Urinary bladder (tissue), 4 donors: Measurements from ENCODE around the gene RHBG. TPM values are rescaled to one million over a fixed set of nuclear protein-coding genes. Genes with fewer than 3 reads are reported as not detected.
"Not testable (repeated sequence)": the region's sequence is repeated elsewhere in the genome, so short reads cannot be mapped to it uniquely, and the experiment has no call there.

ENCODE experiments used
- DNase-seq: peaks from one replicate; pipeline ENCODE4 v3.0.0-alpha.2; 2015; ENCODE audit errors: extremely low spot score
- H3K27ac ChIP-seq: one replicate; pipeline ENCODE4 v1.5.1; 2013; ENCODE audit warnings: low read depth, mild to moderate bottlenecking, moderate library complexity
- H3K36me3 ChIP-seq: one replicate; pipeline ENCODE4 v1.6.1; 2013; ENCODE audit warnings: mild to moderate bottlenecking, moderate library complexity; ENCODE audit not compliant: insufficient read depth
- H3K4me1 ChIP-seq: one replicate; pipeline ENCODE4 v1.6.1; 2013; ENCODE audit warnings: mild to moderate bottlenecking, moderate library complexity; ENCODE audit not compliant: insufficient read depth
- H3K4me3 ChIP-seq: one replicate; pipeline ENCODE4 v1.5.1; 2013; ENCODE audit warnings: low read depth, low read length
- WGBS: extraction: QIAGEN DNeasy Blood & Tissue Kit; methylation state at CpG from one replicate; pipeline ENCODE4 v1.1.7; 2013; 5-methylcytosine and 5-hydroxymethylcytosine counted together
- polyA plus RNA-seq: library from polyadenylated mRNA; stranded (reverse); fragments of 200-250 nt; gene quantifications from one replicate; pipeline ENCODE4 v1.2.3, GENCODE V29; 2013
- total RNA-seq: library from RNA; depleted of rRNA; stranded (reverse); fragments of >200 nt; gene quantifications from one replicate; pipeline ENCODE4 v1.2.3, GENCODE V29; 2014
- donor health status: healthy with polysubstance abuse.
- donor health status: healthy.

The RHBG gene, protein sequence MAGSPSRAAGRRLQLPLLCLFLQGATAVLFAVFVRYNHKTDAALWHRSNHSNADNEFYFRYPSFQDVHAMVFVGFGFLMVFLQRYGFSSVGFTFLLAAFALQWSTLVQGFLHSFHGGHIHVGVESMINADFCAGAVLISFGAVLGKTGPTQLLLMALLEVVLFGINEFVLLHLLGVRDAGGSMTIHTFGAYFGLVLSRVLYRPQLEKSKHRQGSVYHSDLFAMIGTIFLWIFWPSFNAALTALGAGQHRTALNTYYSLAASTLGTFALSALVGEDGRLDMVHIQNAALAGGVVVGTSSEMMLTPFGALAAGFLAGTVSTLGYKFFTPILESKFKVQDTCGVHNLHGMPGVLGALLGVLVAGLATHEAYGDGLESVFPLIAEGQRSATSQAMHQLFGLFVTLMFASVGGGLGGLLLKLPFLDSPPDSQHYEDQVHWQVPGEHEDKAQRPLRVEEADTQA
- not detected for total RNA-seq
- polyA plus RNA-seq: 0.86 TPM

DNA sequence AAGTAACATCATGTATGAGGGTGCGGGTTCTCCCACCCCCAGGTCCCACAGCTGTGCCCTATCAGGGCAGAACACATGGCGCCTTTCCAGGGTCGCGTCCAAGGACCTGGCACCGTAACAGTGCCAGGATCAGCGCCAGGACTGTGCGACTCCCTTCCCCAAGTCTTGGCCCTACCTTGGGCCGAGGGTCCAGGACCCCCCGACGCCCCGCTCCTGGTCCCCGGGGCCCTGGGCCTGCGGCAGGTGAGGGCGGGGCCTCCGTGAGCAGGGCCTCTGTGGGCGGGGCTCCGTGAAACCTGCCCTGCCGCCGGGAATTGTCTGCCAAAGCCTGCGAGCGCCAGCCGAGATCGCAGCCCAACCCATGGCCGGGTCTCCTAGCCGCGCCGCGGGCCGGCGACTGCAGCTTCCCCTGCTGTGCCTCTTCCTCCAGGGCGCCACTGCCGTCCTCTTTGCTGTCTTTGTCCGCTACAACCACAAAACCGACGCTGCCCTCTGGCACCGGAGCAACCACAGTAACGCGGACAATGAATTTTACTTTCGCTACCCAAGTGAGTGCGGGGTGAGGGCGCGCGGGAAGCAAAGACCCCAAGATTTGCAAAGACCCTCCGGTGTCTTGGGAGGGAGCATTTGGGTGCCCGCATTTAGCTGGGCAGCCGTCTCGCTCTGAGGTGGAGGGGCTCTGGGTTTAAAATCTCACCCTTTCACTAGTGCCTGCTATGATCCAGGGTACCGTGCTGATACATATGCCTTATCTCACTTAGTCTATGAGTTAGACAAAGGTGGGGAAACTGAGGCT is at the start of gene RHBG:
Gene RHBG (plus strand): TSS at position 323 of the 796 bp plus-strand sequence. CDS start 39 bp downstream, at position 362.
- WGBS: 10% methylated on average over 48 of the region's 48 CpGs
- DNase-seq: no peak

DNA sequence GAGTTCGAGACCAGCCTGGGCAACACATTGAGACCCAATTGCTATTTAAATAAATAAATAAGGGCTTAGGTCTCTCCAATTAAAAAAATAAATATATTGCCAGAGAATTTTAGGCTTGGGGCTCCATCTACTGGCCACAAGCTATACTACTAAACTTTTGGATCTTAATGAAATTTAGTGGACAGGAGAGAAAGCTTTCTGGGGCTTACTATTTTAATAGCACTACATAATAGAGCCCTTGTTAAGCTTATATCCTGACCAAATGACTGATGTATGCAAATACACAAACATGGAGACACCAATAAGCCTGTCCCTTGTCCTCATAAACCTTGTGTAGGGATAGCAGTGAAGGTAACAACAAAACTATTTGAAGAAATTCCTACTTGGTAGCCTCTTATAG is 49.3 kb upstream of the RHBG start:
- WGBS: 70% methylated on average over 1 of the region's 1 CpG
- H3K27ac ChIP-seq: no peak overlapping the region
- H3K36me3 ChIP-seq: peaks cover 10% of the 10 kb centered on the region
- no peaks in the 10 kb centered on the region for H3K4me1 ChIP-seq
- H3K4me3 ChIP-seq: no peak overlapping the region
- DNase-seq: no peak

More for the DNA sequence above, at the start of gene RHBG:
- Histone ChIP-seq H3K36me3 (no peaks in the 10 kb centered on the region), H3K4me1 (no peaks in the 10 kb centered on the region), H3K27ac (no peak within 1 kb of the TSS), H3K4me3 (peak within 1 kb of the TSS; percentile 39)

DNA sequence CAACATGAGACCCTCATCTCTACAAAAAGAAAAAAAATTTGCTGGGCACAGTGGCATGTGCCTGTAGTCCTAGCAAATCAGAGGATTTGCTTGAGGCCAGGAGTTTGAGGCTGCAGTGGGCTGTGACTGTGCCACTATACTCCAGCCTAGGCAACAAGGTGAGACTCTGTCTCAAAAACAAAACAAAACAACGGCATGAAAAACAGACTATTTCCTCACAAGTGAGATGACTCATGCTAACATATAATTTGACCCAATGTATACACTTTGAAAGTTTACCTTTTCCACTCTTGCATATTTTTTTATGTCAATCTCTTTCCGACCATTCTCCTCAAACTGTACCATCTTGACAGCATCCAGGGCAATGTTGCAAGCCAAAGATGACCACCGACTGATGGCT is 48.5 kb upstream of the RHBG start:
- Histone ChIP-seq H3K4me3 (no peak overlapping the region), H3K27ac (no peak overlapping the region), H3K36me3 (peaks cover 8% of the 10 kb centered on the region), H3K4me1 (no peaks in the 10 kb centered on the region)
- no peak for DNase-seq
- WGBS: 83% methylated on average over 3 of the region's 3 CpGs

DNA sequence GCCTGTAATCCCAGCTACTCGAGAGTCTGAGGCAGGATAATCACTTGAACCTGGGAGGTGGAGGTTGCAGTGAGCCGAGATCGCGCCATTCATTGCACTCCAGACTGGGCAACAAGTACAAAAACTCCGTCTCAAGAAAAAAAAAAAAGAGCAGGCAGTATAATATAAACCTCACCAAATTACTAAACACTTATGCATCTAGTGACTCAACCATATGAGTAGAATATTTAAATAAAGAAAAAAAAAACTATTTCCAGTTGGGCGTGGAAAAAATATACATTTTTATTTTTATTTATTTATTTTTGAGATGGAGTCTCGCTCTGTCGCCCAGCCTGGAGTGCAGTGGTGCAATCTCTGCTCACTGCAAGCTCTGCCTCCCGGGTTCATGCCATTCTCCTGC is 45.8 kb upstream of the RHBG start:
- not testable (repeated sequence) for H3K4me3 ChIP-seq, H3K36me3 ChIP-seq, H3K27ac ChIP-seq, H3K4me1 ChIP-seq, DNase-seq
- WGBS: 92% methylated on average over 9 of the region's 9 CpGs

DNA sequence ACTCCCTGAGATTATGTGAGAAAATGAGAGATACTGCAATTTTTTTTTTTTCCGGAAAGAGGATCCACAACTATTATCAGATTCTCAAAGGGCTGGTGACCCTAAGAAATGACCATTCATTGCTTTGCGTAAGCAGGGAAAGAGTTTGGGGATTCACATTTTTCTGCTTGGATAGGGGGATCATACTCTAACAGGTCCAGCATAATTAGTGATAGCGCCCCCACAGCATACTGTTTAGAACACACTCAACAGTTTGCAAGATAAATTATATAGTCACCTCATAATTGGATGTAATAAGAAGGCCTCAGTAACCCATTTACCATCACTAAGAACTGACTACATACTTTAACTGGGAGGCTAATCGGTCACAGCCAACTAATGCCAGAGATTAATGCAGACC is 32.8 kb upstream of the RHBG start:
- Histone ChIP-seq H3K27ac (no peak overlapping the region), H3K4me1 (peaks cover 2% of the 10 kb centered on the region), H3K36me3 (peaks cover 2% of the 10 kb centered on the region), H3K4me3 (no peak overlapping the region)
- no peak for DNase-seq
- 80% methylated on average over 4 of the region's 4 CpGs for WGBS

DNA sequence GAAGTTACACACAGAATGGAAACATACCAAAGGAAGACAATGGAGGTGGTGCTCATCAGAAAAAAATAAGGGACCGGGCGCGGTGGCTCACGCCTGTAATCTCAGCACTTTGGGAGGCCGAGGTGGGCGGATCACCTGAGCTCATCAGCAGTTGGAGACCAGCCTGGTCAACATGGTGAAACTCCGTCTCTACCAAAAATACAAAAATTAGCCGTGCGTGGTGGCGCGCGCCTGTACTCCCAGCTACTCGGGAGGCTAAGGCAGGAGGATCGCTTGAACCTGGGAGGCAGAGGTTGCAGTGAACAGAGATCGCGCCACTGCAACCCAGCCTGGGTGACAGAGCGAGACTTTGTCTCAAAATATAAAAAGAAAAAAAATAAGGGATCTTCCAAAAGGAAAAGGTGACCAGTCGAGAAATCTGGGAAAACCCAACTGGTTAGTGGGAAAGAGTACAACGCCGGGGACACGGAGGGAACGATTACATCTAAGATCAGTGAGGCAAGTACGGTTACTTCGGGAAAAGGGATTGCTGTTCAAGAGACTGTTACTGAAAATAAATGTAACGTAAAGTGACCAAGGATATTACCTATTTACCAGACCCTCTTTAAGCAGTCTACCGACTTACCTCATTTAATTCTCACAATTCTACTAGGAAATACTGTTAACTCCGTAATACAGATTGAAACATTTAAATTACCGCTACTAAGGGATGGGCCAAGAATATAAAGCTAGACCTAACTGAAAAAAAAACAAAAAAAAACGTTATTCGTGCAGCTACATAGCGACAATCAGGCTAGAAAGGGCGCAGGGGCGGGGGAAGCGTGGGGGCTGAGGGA is 31.7 kb upstream of the RHBG start:
- DNase-seq: no peak
- 34% methylated on average over 34 of the region's 34 CpGs for WGBS
- Histone ChIP-seq H3K36me3 (peaks cover 2% of the 10 kb centered on the region), H3K27ac (no peak overlapping the region), H3K4me1 (peaks cover 2% of the 10 kb centered on the region), H3K4me3 (peak overlapping the region; percentile 77)

DNA sequence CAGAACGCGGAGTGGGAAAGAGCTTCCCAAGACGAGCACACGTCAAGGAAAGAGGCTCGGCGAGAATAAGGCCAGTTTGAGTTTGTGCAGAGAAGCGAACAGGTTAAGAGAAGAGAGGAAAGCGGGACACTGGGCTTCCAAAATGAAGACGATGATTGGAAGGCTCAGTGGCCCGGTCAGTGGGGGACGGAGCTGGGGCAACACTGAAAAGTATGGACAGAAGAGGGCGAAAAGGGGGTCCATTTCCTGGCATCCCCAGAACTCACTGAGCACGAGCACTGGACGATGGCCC is 31.2 kb upstream of the RHBG start:
- under 1% methylated on average over 14 of the region's 14 CpGs for WGBS
- Histone ChIP-seq H3K27ac (peak overlapping the region; percentile 54), H3K4me1 (peaks cover 2% of the 10 kb centered on the region), H3K4me3 (peak overlapping the region; percentile 77), H3K36me3 (peaks cover 2% of the 10 kb centered on the region)
- DNase-seq: no peak

DNA sequence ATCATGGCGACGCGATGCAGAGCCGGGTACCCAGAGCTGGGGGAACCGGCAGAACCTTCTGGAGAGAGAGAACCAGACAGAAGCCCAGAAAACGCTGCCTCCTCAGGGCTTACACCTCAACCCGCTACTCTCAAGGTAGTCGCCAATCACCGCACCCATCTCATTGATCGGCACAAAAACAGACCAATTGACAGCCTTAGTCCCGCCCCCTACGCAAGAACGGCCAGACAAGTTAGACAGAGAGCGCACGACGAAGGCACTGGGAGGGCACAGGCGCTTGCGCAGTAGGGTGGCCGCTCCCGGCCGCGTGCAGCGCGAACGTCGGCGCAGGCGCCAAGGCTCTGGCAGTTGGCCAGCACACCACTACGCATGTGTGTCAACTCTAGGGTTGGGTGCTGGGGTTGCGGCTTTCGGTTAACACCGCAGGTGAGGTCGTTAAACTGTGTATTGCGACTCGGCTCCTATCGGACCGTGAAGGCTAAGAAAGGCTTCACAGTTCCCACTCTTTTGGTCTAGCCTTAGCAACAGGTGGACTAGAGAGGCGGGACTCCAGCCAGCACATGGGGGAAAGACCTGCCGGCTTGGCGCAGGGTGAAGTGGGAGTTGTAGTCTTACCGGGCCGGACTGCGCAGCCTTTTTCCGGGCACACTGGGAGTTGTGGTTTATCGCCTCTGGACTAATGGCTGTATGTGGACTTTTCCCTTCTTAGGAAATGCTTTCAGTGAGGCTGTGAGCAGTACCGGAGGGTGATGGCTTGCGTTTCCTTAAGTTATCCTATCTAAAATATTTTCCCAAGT is 30.6 kb upstream of the RHBG start, which contains the start of the genes CCT3 and TSACC:
Gene CCT3 (minus strand): TSS at position 113 of the 797 bp plus-strand sequence. CDS start 108 bp downstream, at position 5.
Gene TSACC (plus strand): TSS at position 347 of the 797 bp plus-strand sequence. CDS start 1,232 bp downstream, outside the sequence.
- H3K4me3 ChIP-seq: peak within 1 kb of the TSS; percentile 77
- peak within 1 kb of the TSS; percentile 54 for H3K27ac ChIP-seq
- peaks cover 2% of the 10 kb centered on the region for H3K4me1 ChIP-seq
- peaks cover 2% of the 10 kb centered on the region for H3K36me3 ChIP-seq
- WGBS: under 1% methylated on average over 47 of the region's 47 CpGs
- DNase-seq: peak; percentile 98

DNA sequence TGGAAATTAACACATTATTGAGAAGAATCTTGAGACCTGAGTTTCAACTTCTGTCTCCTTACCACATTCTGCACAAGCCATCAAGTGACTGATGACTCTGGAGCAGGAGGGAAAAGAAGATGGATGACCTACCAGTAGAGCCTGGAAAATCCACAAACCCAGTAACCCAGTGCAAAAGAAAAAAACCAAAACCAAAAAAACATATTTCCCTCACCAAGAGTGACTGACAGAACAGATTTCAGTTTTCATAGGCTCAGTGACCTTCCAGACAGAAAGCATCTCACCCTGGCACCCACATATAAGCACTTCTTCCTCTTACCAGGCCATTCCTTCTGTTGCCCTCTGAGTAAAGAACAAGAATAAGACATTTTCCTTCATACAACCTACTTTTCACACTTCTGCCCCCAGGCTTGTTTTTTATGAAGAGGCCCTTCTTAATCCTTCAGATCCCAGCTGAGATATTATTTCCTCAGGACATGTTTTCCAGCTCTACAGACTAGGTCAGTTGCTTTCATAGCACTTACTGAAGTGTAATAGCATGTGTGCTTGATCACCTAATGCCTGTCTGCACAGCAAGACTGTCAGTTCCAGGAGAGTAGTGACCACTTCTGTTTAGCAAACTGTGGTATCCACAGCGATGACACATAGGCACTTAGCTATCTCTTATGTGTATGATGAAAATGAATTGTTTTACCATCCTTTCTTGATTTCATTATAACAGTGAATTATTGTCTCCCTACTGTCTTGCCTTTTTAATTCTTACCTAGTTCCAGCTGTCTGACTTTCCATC is 26.6 kb upstream of the RHBG start:
- Histone ChIP-seq H3K27ac (no peak overlapping the region), H3K4me1 (no peaks in the 10 kb centered on the region), H3K36me3 (no peaks in the 10 kb centered on the region), H3K4me3 (no peak overlapping the region)
- DNase-seq: no peak
- WGBS: 70% methylated on average over 1 of the region's 1 CpG

DNA sequence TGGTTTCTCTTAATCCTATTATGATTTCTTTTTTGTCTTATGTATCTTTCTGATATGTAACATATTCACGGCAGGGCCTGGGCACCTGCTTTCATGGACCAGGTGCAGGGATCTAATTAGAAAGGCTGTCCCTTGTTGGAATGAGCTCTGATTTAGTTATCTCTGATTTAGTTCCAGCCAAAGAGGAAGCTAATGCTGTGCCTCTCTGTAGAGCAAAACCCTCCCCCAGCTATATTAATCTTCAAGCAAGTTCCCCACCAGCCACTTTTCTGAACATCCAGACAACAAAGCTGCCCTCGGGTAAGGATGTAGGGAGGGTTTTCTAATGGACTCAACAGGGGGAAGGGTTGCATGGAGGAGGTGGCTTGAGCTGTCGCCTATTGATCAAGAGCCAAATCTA is 24.6 kb upstream of the RHBG start:
- Histone ChIP-seq H3K27ac (no peak overlapping the region), H3K4me3 (no peak overlapping the region)
- 71% methylated on average over 3 of the region's 3 CpGs for WGBS

DNA sequence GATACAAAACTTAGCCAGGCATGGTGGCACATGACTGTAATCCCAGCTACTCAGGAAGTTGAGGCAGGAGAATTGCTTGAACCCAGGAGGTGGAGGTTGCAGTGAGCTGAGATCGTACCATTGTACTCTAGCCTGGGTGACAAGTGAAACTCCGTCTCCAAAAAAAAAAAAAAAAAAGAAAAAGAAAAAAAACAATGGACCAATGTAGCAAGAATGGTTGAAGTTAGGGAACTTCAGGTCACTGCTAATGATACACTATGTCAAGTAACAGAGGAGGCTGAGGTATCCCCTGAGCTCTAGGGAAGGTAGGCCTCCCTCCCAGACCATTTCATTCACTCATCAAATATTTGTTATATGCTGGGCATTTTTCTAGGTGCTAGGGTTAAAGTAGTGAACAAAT is 23.0 kb upstream of the RHBG start:
- H3K27ac ChIP-seq, DNase-seq, H3K36me3 ChIP-seq, H3K4me1 ChIP-seq, H3K4me3 ChIP-seq: not testable (repeated sequence)
- 90% methylated on average over 2 of the region's 2 CpGs for WGBS

More for the DNA sequence above, 24.6 kb upstream of the RHBG start:
- no peaks in the 10 kb centered on the region for H3K36me3 ChIP-seq
- DNase-seq: no peak
- H3K4me1 ChIP-seq: no peaks in the 10 kb centered on the region

DNA sequence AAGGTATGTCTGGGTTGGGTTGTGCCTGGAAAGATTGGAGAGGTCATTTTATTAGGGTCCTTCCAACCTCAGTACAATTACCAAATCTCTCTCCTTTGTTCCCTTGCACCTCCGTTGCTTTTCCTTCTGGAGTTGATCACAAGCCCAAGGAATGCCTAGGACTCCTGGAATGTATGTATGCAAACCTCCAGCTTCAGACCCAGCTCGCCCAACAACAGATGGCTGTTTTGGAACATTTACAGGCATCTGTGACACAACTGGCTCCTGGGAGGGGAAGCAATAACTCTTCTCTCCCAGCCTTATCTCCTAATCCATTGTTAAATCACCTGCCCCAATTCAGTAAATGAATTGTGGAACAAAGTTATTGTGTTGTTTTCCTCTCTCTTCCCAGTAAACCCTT is 22.4 kb upstream of the RHBG start:
- WGBS: 30% methylated on average over 2 of the region's 2 CpGs
- Histone ChIP-seq H3K4me1 (no peaks in the 10 kb centered on the region), H3K27ac (no peak overlapping the region), H3K4me3 (no peak overlapping the region), H3K36me3 (no peaks in the 10 kb centered on the region)
- no peak for DNase-seq
